GM23248 (cell line): ENCODE results near the gene MOV10. TPM values are rescaled to one million over a fixed set of nuclear protein-coding genes. Genes with fewer than 3 reads are reported as not detected.

Experiments
- DNase-seq: peaks from one replicate; pipeline ENCODE4 v3.0.0-alpha.2; 2015
- H2AFZ ChIP-seq: fragments of 200-600 bp; sonication (generic); 2 replicates; pipeline ENCODE4 v1.6.1; 2016; ENCODE audit warnings: antibody characterized with exemption
- H3F3A ChIP-seq: fragments of 200-600 bp; sonication (generic); 2 replicates; pipeline ENCODE4 v1.6.1; 2016; ENCODE audit warnings: mild to moderate bottlenecking, antibody characterized with exemption, mixed run types; ENCODE audit not compliant: insufficient read depth
- H3K27ac ChIP-seq: fragments of 200-600 bp; sonication (generic); 2 replicates; pipeline ENCODE4 v1.5.1; 2016; ENCODE audit warnings: mild to moderate bottlenecking
- H3K27me3 ChIP-seq: fragments of 200-600 bp; sonication (generic); replicated peaks from 2 replicates; pipeline ENCODE4 v1.6.1; 2016; ENCODE audit warnings: mild to moderate bottlenecking; ENCODE audit not compliant: insufficient read depth
- H3K36me3 ChIP-seq: fragments of 200-600 bp; sonication (generic); 2 replicates; pipeline ENCODE4 v1.6.1; 2016; ENCODE audit warnings: low read depth, mild to moderate bottlenecking
- H3K4me1 ChIP-seq: fragments of 200-600 bp; sonication (generic); 2 replicates; pipeline ENCODE4 v1.6.1; 2016; ENCODE audit warnings: mild to moderate bottlenecking; ENCODE audit not compliant: insufficient read depth
- H3K4me2 ChIP-seq: fragments of 200-600 bp; sonication (generic); one replicate; pipeline ENCODE4 v1.6.1; 2016; ENCODE audit warnings: mild to moderate bottlenecking; ENCODE audit not compliant: unreplicated experiment
- H3K4me3 ChIP-seq: fragments of 200-600 bp; sonication (generic); 2 replicates; pipeline ENCODE4 v1.5.1; 2016; ENCODE audit warnings: mild to moderate bottlenecking
- H3K79me2 ChIP-seq: fragments of 200-600 bp; sonication (generic); 2 replicates; pipeline ENCODE4 v1.6.1; 2016; ENCODE audit warnings: mild to moderate bottlenecking; ENCODE audit not compliant: insufficient read depth
- H3K9ac ChIP-seq: fragments of 200-600 bp; sonication (generic); 2 replicates; pipeline ENCODE4 v1.6.1; 2016; ENCODE audit warnings: mild to moderate bottlenecking
- H3K9me2 ChIP-seq: fragments of 200-600 bp; sonication (generic); 2 replicates; pipeline ENCODE4 v1.6.1; 2016; ENCODE audit warnings: mixed run types, mild to moderate bottlenecking, moderate library complexity; ENCODE audit not compliant: insufficient read depth
- H3K9me3 ChIP-seq: fragments of 200-600 bp; sonication (generic); one replicate; pipeline ENCODE4 v1.6.1; 2017; ENCODE audit warnings: low read depth
- H4K20me1 ChIP-seq: fragments of 200-600 bp; sonication (generic); 2 replicates; pipeline ENCODE4 v1.6.0; 2016; ENCODE audit not compliant: insufficient read depth
- EZH2 ChIP-seq: fragments of 200-600 bp; sonication (generic); IDR thresholded peaks from 2 replicates; pipeline ENCODE4 v1.6.1; 2018; ENCODE audit warnings: antibody characterized with exemption, mild to moderate bottlenecking; ENCODE audit not compliant: insufficient read depth, poor library complexity, severe bottlenecking
- EZH2phosphoT487 ChIP-seq: fragments of 200-600 bp; sonication (generic); IDR thresholded peaks from 2 replicates; pipeline ENCODE4 v1.6.1; 2018; ENCODE audit warnings: antibody characterized with exemption, moderate library complexity, mild to moderate bottlenecking, low read depth; ENCODE audit not compliant: insufficient read depth
- WGBS, 2 experiments: methylation state at CpG; one replicate each; pipeline ENCODE4 v1.1.6; 2015 to 2017; ENCODE audit warnings: low lambda C conversion rate in 2 of 2, low coverage in 1 of 2; ENCODE audit errors: missing lambda C conversion rate in 2 of 2; 5-methylcytosine and 5-hydroxymethylcytosine counted together
- in situ Hi-C: fragments of 300-500 bp; cut with MboI; formaldehyde crosslinking; loops from 2 replicates; pipeline ENCODE4 v1.15.0; 2020
- polyA plus RNA-seq: library from polyadenylated mRNA; unstranded; fragments of >200 nt; fragmentation: Nextera tagmentation; extraction: Ambion mirVana; gene quantifications from 2 replicates; pipeline ENCODE4 v1.2.1, GENCODE V29; 2016
- small RNA-seq: library from RNA; depleted of rRNA; stranded (forward); fragments of <200 nt; gene quantifications from one replicate; pipeline ENCODE3, GENCODE V24; 2014; ENCODE audit warnings: low read depth, low replicate concordance
- total RNA-seq: library from RNA; depleted of rRNA; stranded (reverse); fragments of >200 nt; shearing (Covaris generic); gene quantifications from 2 replicates; pipeline ENCODE4 v1.2.3, GENCODE V29; 2014; rRNA removed

MOV10 gene
- total and polyA plus RNA-seq, 2 experiments from 2014 or later: 16.5 to 29.1 TPM

DNA sequence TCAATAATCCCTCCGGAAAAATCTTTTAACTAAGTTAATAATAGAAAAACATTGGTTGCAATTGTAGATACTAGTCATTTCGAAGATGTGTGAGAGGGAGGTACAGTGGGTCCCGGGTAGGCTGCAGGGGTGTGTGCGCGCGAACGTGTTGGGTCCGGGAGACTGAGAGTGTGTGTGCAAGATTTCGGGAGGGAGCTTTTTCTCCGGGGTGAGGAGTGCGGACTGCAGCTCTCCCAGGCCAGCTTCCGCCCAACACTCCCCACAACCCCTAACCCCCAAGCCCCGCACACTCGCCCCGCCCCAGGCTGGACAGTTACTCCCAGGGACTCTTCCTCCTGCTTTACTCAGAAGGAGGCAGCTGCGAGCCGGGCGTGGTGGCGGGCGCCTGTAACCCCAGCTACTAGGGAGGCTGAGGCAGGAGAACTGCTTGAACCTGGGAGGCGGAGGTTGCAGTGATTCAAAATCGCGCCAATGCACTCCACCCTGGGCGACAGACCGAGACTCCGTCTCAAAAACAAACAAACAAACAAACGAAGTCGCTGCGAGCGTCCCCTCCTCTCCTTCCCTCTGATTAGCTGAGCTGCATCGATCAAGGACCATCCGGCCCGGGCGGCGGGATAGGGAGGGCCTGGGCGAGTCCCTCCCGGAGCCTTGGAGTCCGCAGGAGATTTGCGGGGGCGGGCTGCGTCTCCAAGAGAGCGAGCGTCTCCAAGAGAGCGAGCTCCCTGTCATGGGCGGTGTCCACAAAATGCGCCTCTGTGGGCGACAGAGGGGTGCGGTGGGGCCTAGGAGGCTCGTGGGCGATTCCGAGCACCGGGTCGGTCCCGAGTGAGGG, 68.9 kb downstream of the MOV10 start:
- peak overlapping the region; percentile 63 for H3K4me3 ChIP-seq
- peak; percentile 80 for DNase-seq
- no peaks in the 10 kb centered on the region for H3K36me3 ChIP-seq
- peak overlapping the region; percentile 2; the same call in 1 of the 2 replicates for H3K9ac ChIP-seq
- 18 to 19% methylated on average over 45 to 50 of the region's 54 CpGs for WGBS, 2 experiments
- H3K79me2 ChIP-seq: no peaks in the 10 kb centered on the region
- no peaks in the 10 kb centered on the region for H3F3A ChIP-seq
- H2AFZ ChIP-seq: peak overlapping the region; percentile 80
- H3K4me1 ChIP-seq: no peaks in the 10 kb centered on the region
- no peak overlapping the region for H3K27ac ChIP-seq
- H4K20me1 ChIP-seq: no peaks in the 10 kb centered on the region
- H3K4me2 ChIP-seq: peak overlapping the region; percentile 62
- in situ Hi-C loops: no loop called here
- TF ChIP-seq EZH2 (no peak), EZH2phosphoT487 (no peak)
- no peaks in the 10 kb centered on the region for H3K9me3 ChIP-seq
- H3K9me2 ChIP-seq: no peaks in the 10 kb centered on the region
- no peaks in the 10 kb centered on the region for H3K27me3 ChIP-seq

DNA sequence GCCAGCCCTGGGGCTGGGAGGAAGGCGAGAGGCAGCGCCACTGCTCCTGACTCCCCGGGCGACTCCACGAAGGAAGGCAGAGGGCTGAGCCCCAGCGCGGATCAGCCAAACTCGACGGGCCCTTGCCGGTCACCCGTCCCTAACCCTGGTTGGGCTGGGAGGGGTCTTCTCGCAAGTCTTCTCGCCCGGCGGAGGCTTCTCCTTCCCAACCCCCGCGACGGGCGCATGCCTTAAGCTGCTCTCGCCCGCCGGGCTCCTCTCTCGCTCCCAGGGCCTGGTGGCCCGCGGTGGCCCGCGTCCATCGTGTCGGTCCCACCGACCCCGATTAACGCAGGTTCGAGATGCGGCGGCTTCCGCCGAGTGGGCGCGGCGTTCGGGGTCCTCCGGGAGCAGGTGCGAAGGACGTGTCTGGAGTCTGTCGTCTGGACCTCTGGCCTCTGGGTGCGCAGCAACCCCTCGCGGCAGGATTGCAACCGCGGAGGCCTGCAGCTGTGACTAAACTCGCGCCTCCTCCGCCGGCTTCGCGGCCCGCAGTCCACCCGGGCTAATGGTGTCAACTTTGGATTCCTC, 69.6 kb downstream of the MOV10 start:
- H4K20me1 ChIP-seq: no peaks in the 10 kb centered on the region
- TF ChIP-seq EZH2: no peak
- no peak for TF ChIP-seq EZH2phosphoT487
- H3K27ac ChIP-seq: no peak overlapping the region
- peak overlapping the region; percentile 63 for H3K4me3 ChIP-seq
- H3K4me2 ChIP-seq: peak overlapping the region; percentile 62
- H2AFZ ChIP-seq: peak overlapping the region; percentile 80
- H3K36me3 ChIP-seq: no peaks in the 10 kb centered on the region
- H3K9me2 ChIP-seq: no peaks in the 10 kb centered on the region
- H3K79me2 ChIP-seq: no peaks in the 10 kb centered on the region
- WGBS, 2 experiments: 4 to 7% methylated on average over 28 to 40 of the region's 58 CpGs
- in situ Hi-C loops: no loop called here
- peak; percentile 83 for DNase-seq
- no peaks in the 10 kb centered on the region for H3K4me1 ChIP-seq
- peak overlapping the region; percentile 2; the same call in 1 of the 2 replicates for H3K9ac ChIP-seq
- no peaks in the 10 kb centered on the region for H3K27me3 ChIP-seq
- no peaks in the 10 kb centered on the region for H3K9me3 ChIP-seq
- no peaks in the 10 kb centered on the region for H3F3A ChIP-seq

DNA sequence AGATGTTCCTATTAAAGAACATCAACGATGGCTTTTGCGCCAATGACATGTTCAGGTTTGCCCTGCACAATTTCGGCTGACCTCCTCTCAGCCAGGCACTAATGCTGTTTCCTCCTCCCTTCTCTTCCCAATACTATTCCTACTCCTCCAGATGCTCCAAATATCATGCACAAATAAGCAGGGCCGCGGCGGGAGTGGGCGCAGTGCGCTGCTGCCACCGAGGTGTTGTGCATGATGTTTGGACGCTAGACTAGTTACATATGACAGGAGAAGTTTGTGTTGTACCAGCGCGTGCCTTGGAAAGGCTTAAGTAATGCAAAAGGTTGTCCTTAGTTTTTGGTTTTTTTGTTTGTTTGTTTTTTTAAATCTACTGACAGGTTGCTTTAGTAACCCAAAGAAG, 73.9 kb downstream of the MOV10 start:
- H3K4me3 ChIP-seq: no peak overlapping the region
- H3K27me3 ChIP-seq: no peaks in the 10 kb centered on the region
- H3K79me2 ChIP-seq: no peaks in the 10 kb centered on the region
- no peaks in the 10 kb centered on the region for H3K4me1 ChIP-seq
- H3K27ac ChIP-seq: no peak overlapping the region
- H3K36me3 ChIP-seq: no peaks in the 10 kb centered on the region
- no peak overlapping the region for H3K9ac ChIP-seq
- no peaks in the 10 kb centered on the region for H3K9me3 ChIP-seq
- no peak for TF ChIP-seq EZH2
- no peak for TF ChIP-seq EZH2phosphoT487
- WGBS, 2 experiments: 92 to 93% methylated on average over 12 of the region's 12 CpGs
- no peaks in the 10 kb centered on the region for H4K20me1 ChIP-seq
- no peaks in the 10 kb centered on the region for H3F3A ChIP-seq
- H2AFZ ChIP-seq: no peak overlapping the region
- no peaks in the 10 kb centered on the region for H3K9me2 ChIP-seq
- in situ Hi-C loops: no loop called here
- no peak for DNase-seq
- H3K4me2 ChIP-seq: no peak overlapping the region

Small RNA genes lying within 50 kb of the gene (small RNA-seq; reads per million reads assigned to genes)
- gene RNU7-70P: not detected

Other genes starting within 250 kb of the MOV10 start
- gene WNT2B, start 165.7 kb upstream of the MOV10 start, total RNA-seq: 0.13 and 2.1 TPM in 2 replicates
- 0.43 and 0.61 TPM in 2 replicates for gene WNT2B, start 165.7 kb upstream of the MOV10 start, polyA plus RNA-seq
- gene ST7L, start 55.5 kb upstream of the MOV10 start, total RNA-seq: 10.5 and 13.9 TPM in 2 replicates
- 21.0 TPM in 2 replicates for gene ST7L, start 55.5 kb upstream of the MOV10 start, polyA plus RNA-seq
- 266 and 273 TPM in 2 replicates for gene CAPZA1, start 54.8 kb upstream of the MOV10 start, total RNA-seq
- 279 and 286 TPM in 2 replicates for gene CAPZA1, start 54.8 kb upstream of the MOV10 start, polyA plus RNA-seq
- 486 and 625 TPM in 2 replicates for gene RHOC, start 32.5 kb downstream of the MOV10 start, total RNA-seq
- 711 and 762 TPM in 2 replicates for gene RHOC, start 32.5 kb downstream of the MOV10 start, polyA plus RNA-seq
- gene PPM1J, start 40.7 kb downstream of the MOV10 start, total RNA-seq: 0.13 and 0.54 TPM in 2 replicates
- gene PPM1J, start 40.7 kb downstream of the MOV10 start, polyA plus RNA-seq: 0.95 and 1.5 TPM in 2 replicates